ENCODE measurements around the gene KRTAP5-1. TPM values are rescaled to one million over a fixed set of nuclear protein-coding genes. Genes with fewer than 3 reads are reported as not detected.

The KRTAP5-1 gene
- polyA plus RNA-seq, 1 of the 3 experiments (the other 2 are of a cell fraction) = not detected

DNA sequence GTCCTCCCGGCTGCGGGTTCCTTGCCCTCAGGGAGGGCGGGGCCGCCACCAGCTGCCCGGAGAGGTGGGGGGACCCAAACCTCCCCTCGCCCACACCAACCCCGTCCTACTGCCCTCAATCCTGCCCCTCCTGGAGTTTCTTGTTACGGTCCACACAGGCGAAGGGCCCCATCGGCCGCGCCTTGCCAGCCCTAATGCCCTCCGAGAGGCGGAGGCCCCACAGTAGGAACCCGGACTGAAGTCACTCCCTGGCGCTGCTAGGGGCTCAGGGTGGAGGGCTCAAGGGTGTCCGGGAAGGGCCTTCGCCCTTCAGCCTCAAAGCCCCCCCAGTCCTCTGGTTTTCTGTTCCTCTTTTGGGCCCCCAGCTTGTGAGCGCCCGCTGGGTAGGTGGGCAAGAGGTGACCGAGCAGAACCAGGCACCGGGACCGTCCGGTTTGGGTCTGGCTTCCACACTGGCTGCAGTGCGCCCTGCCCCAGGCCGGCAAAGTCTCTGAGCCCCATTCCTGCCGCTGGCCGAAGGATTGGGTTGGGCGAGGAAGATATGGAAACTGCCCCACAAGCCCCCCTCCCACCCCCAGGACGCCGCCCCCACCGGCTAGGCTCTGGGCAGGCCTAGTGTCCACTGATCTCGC lies 37.5 kb downstream of the KRTAP5-1 start:
- ChIA-PET CTCF (interaction anchor here (0.8 to 10.5 kb wide), 29 partner anchors 10 to 609 kb away, joined by 3 to 398 read pairs (median 6); partner anchors contain the start of genes BRSK2, DUSP8, KRTAP5-3 and KRTAP5-5), POLR2A (interaction anchor here (0.6 to 1.2 kb wide), 3 partner anchors 27 to 358 kb away, joined by 3 to 4 read pairs (median 4); no protein-coding TSS in a partner anchor)
- Histone ChIP-seq H3F3A (replicated peaks; ENCODE audit: insufficient read depth) (no peaks in the 10 kb centered on the region), H3K79me2 (ENCODE audit: insufficient read depth) (no peaks in the 10 kb centered on the region), H2AFZ (ENCODE audit: low read depth) (no peak overlapping the region), H3K27ac (ENCODE audit: low read depth in 2 of 2, low read length in 1 of 2) (no peak overlapping the region), H3K9me3 (no peaks in the 10 kb centered on the region), H3K4me2 (peak overlapping the region; percentile 74; the same call in 1 of the 2 replicates), H3K36me3 (replicated peaks in 1 of 2; ENCODE audit: control insufficient read depth in 1 of 2, insufficient read depth in 2 of 2, low read length in 1 of 2) (no peaks in the 10 kb centered on the region), H3K4me1 (ENCODE audit: control insufficient read depth in 1 of 2, insufficient read depth in 2 of 2, low read depth in 1 of 2, low read length in 1 of 2) (peaks cover 0 to 6% of the 10 kb centered on the region in 2 experiments; a peak in 1 of 4 replicates), H3K9ac (no peak overlapping the region), H3K4me3 (ENCODE audit: low read depth in 2 of 2, low read length in 1 of 2) (peak overlapping the region in 1 of 2 experiments; percentile 49; a peak in 1 of 4 replicates), H4K20me1 (ENCODE audit: insufficient read depth) (no peaks in the 10 kb centered on the region), H3K27me3 (ENCODE audit: insufficient read depth) (peaks cover 12% of the 10 kb centered on the region), H3K9me2 (no peaks in the 10 kb centered on the region)
- WGBS (ENCODE audit: low lambda C conversion rate) = 67% methylated on average over 11 of the region's 33 CpGs
- DNase-seq = no peak
- TF ChIP-seq RAD21 (IDR thresholded peaks at IDR 0.05; ENCODE audit: low read length) (no peak), RFX5 (IDR thresholded peaks at IDR 0.05; ENCODE audit: low read length) (no peak), POLR2AphosphoS5 (IDR thresholded peaks at IDR 0.05; ENCODE audit: low read depth, low read length) (no peak), NRF1 (IDR thresholded peaks at IDR 0.05; ENCODE audit: low read depth, low read length) (no peak), MXI1 (IDR thresholded peaks at IDR 0.05; ENCODE audit: low read depth, low read length) (no peak), RXRA (IDR thresholded peaks at IDR 0.05; ENCODE audit: borderline replicate concordance, low read depth) (no peak)
- TF ChIP-seq, protein P1, sequence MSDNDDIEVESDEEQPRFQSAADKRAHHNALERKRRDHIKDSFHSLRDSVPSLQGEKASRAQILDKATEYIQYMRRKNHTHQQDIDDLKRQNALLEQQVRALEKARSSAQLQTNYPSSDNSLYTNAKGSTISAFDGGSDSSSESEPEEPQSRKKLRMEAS (IDR thresholded peaks at IDR 0.05; ENCODE audit: low read depth) = no peak

DNA sequence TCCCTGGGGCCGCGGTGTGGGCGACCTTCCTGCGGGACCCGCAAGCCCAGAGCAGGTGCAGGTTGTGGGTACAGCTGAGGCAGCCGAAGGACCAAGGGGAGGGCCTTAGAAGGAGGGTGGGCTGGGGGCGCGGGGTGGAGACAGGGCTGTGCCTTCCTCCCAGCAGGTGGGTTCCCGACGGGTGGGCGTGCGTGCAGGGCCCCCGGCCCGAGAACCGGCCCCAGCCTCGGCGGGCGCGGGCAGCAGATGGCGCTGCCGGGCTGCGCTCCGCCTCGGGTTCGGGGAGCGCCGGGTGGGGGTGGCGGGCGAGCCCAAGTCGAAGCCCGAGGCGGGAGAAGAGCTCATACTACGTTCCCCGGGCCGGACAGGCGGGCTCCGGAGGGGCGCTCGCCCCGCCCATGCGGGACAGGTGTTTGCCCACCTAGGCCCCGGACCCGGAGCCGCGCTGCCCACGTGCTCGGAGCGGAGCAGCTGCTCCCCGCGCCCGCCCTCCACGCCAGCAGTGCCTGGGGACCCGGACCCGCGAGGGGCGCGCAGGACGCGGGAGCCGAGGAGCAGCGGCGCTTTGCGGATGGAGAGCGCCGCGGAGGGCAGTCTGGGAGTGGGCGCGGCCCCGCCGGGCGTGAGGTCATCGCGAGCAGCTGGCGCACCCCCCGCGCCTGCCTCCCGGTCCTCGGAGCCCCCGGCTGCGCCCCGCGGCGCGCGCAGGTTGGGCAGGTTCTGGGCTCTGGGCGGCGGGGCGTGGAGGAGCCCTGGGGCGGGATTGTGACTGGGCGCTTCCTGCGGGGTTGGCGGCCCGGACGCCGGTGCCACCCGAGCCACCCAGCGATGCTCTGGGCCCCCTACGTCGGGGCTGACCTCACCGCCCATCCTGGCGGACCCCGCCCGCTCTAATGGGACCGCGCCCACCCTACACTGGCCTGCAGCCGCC lies 38.3 kb downstream of the KRTAP5-1 start:
- H3F3A ChIP-seq (replicated peaks; ENCODE audit: insufficient read depth) = no peaks in the 10 kb centered on the region
- peak overlapping the region; percentile 74 for H3K4me2 ChIP-seq
- CTCF ChIA-PET = interaction anchor here (0.6 to 10.5 kb wide), 49 partner anchors 9 to 609 kb away, joined by 3 to 398 read pairs (median 4); partner anchors contain the start of genes BRSK2, DUSP8, KRTAP5-3 and KRTAP5-5
- no peak overlapping the region for H3K9ac ChIP-seq
- POLR2A ChIA-PET = interaction anchor here (0.6 to 1.2 kb wide), 3 partner anchors 28 to 359 kb away, joined by 3 to 4 read pairs (median 3); no protein-coding TSS in a partner anchor
- peak overlapping the region; percentile 37 to 49; a peak in 3 of 4 replicates for H3K4me3 ChIP-seq (ENCODE audit: low read depth in 2 of 2, low read length in 1 of 2)
- peaks cover 0 to 6% of the 10 kb centered on the region in 2 experiments; a peak in 1 of 4 replicates for H3K4me1 ChIP-seq (ENCODE audit: control insufficient read depth in 1 of 2, insufficient read depth in 2 of 2, low read depth in 1 of 2, low read length in 1 of 2)
- H3K27me3 ChIP-seq (ENCODE audit: insufficient read depth) = peaks cover 12% of the 10 kb centered on the region
- no peaks in the 10 kb centered on the region for H3K36me3 ChIP-seq (replicated peaks in 1 of 2; ENCODE audit: control insufficient read depth in 1 of 2, insufficient read depth in 2 of 2, low read length in 1 of 2)
- H2AFZ ChIP-seq (ENCODE audit: low read depth) = no peak overlapping the region
- H4K20me1 ChIP-seq (ENCODE audit: insufficient read depth) = no peaks in the 10 kb centered on the region
- no peaks in the 10 kb centered on the region for H3K79me2 ChIP-seq (ENCODE audit: insufficient read depth)
- no peaks in the 10 kb centered on the region for H3K9me3 ChIP-seq
- no peaks in the 10 kb centered on the region for H3K9me2 ChIP-seq
- peak; percentile 97 for DNase-seq
- 11% methylated on average over 14 of the region's 106 CpGs for WGBS (ENCODE audit: low lambda C conversion rate)
- no peak overlapping the region for H3K27ac ChIP-seq (ENCODE audit: low read depth in 2 of 2, low read length in 1 of 2)
- TF ChIP-seq RXRA (IDR thresholded peaks at IDR 0.05; ENCODE audit: borderline replicate concordance, low read depth) (no peak), ELF1 (IDR thresholded peaks at IDR 0.05) (no peak), NRF1 (IDR thresholded peaks at IDR 0.05; ENCODE audit: low read depth, low read length) (no peak), CHD2 (IDR thresholded peaks at IDR 0.05; ENCODE audit: low read length, partially characterized antibody) (peak; percentile 40), SMC3 (IDR thresholded peaks at IDR 0.05; ENCODE audit: low read depth, low read length) (peak; percentile 74), TCF12 (IDR thresholded peaks at IDR 0.05) (no peak), RAD21 (IDR thresholded peaks at IDR 0.05; ENCODE audit: low read length) (peak; percentile 76), TEAD4 (IDR thresholded peaks at IDR 0.05; ENCODE audit: borderline replicate concordance, insufficient read depth) (no peak), EP300 (IDR thresholded peaks at IDR 0.05; ENCODE audit: borderline replicate concordance in 1 of 2, low read depth in 1 of 2, low read length in 1 of 2) (no peak), RFX5 (IDR thresholded peaks at IDR 0.05; ENCODE audit: low read length) (no peak), POLR2AphosphoS5 (IDR thresholded peaks at IDR 0.05; ENCODE audit: low read depth, low read length) (no peak), MXI1 (IDR thresholded peaks at IDR 0.05; ENCODE audit: low read depth, low read length) (peak; percentile 57; the same call in 1 of the 2 replicates)
- TF ChIP-seq, protein P2, sequence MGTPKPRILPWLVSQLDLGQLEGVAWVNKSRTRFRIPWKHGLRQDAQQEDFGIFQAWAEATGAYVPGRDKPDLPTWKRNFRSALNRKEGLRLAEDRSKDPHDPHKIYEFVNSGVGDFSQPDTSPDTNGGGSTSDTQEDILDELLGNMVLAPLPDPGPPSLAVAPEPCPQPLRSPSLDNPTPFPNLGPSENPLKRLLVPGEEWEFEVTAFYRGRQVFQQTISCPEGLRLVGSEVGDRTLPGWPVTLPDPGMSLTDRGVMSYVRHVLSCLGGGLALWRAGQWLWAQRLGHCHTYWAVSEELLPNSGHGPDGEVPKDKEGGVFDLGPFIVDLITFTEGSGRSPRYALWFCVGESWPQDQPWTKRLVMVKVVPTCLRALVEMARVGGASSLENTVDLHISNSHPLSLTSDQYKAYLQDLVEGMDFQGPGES (IDR thresholded peaks at IDR 0.05; ENCODE audit: low read depth, low read length) = no peak
- TF ChIP-seq, protein P3, sequence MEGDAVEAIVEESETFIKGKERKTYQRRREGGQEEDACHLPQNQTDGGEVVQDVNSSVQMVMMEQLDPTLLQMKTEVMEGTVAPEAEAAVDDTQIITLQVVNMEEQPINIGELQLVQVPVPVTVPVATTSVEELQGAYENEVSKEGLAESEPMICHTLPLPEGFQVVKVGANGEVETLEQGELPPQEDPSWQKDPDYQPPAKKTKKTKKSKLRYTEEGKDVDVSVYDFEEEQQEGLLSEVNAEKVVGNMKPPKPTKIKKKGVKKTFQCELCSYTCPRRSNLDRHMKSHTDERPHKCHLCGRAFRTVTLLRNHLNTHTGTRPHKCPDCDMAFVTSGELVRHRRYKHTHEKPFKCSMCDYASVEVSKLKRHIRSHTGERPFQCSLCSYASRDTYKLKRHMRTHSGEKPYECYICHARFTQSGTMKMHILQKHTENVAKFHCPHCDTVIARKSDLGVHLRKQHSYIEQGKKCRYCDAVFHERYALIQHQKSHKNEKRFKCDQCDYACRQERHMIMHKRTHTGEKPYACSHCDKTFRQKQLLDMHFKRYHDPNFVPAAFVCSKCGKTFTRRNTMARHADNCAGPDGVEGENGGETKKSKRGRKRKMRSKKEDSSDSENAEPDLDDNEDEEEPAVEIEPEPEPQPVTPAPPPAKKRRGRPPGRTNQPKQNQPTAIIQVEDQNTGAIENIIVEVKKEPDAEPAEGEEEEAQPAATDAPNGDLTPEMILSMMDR (IDR thresholded peaks at IDR 0.05) = peak; percentile 72
- TF ChIP-seq, protein P4, sequence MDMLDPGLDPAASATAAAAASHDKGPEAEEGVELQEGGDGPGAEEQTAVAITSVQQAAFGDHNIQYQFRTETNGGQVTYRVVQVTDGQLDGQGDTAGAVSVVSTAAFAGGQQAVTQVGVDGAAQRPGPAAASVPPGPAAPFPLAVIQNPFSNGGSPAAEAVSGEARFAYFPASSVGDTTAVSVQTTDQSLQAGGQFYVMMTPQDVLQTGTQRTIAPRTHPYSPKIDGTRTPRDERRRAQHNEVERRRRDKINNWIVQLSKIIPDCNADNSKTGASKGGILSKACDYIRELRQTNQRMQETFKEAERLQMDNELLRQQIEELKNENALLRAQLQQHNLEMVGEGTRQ (IDR thresholded peaks at IDR 0.05; ENCODE audit: borderline replicate concordance, low read depth, low read length) = no peak
- TF ChIP-seq, protein P1 (IDR thresholded peaks at IDR 0.05; ENCODE audit: low read depth) = no peak
- TF ChIP-seq, protein P5, sequence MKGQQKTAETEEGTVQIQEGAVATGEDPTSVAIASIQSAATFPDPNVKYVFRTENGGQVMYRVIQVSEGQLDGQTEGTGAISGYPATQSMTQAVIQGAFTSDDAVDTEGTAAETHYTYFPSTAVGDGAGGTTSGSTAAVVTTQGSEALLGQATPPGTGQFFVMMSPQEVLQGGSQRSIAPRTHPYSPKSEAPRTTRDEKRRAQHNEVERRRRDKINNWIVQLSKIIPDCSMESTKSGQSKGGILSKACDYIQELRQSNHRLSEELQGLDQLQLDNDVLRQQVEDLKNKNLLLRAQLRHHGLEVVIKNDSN (IDR thresholded peaks at IDR 0.05; ENCODE audit: borderline replicate concordance, low read depth) = no peak

All from SK-N-SH (cell line).